NCI-H187 (cell line): ENCODE results near the gene HOXA13.

Source experiments
- DNase-seq, 2 experiments: peaks; one replicate each; lab custom pipeline; 2025; lab: John Stamatoyannopoulos, UW

Gene HOXA13

DNA sequence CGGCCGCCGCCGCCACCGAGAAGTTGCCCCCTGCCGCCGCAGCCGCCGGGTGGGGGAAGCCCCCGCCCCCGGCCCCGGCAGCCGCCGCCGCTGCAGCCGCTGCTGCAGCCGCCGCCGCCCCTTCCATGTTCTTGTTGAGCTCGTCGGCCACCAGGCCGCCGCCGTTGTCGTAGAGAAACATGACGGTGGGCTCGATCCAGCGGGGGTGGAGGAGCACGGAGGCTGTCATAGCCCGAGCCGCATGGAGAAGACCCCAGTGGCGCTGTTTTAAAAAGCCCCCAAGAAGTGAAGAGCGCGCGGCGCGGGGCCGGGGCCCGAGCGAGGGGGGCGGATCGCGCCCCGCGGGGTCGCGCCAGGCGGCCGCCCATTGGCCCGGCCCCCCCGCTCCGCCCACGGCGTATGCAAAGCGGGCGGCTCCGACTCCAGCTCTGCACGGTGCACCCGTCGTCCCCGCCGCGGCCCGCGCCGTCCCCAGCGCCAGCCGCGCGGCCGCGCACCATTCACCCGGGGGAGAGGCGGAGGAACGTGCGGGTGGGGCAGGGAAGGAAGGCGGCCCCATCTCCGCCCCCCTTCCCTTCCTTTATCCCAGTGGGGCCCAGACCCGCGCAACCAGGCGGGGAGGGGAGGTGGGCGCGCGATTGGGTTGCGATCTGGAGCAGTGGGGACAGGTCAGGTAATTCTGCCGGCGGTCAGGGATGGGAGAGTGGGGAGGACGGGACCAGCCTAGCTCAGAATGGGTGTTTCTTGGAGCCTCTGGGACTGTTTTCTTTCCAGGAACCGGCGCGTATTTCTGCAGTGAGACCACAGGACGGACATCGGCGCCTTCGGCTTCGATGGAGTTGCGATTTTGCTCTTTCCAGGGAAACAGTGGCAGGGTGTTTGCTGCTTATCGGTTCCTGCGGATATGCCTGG lies at the start of gene HOXA13:
Gene HOXA13, minus strand, starts transcription at position 243 of the 912 bp plus-strand sequence. Its CDS starts 14 bp downstream, at position 229.
- peak; percentile 29 to 80 for DNase-seq

DNA sequence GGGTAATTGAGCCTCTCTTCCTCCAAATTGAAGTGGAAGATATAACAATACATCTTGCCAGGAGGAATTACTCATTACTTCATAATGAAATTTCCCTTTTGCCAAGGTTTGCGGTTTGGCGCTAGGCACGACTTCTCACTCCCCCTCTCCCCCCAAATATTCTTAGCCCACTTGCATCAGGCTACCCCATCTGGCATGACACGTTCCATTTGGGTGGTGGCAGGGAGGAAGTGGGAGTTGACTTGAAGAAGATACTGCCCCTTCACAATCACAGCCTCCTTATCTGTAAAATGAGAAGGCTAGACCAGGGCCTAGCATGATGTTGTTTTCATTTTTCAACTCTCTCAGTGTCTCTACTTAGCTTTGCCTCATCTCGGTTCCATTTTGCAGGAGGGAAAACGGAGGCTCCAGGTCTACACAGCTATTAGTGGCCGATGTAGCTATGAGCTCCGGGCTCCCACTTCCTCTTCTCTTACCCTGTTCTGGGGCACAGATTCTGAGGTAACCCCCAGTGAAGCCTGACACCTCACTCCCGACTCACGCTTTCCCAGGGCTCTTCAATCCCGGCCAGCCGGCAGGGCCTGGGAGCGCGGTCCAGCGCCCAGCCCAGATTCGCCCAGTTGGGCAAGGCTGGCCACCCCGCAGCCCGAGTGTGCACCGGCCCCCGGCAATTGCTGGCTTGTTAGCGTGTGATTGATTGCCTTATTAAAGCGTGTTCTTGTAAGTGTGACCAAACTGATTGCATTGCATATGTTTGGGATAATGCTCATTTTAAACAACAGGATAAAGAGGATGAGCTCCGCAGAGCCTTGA lies 49.2 kb upstream of the HOXA13 start:
- DNase-seq, result no peak

DNA sequence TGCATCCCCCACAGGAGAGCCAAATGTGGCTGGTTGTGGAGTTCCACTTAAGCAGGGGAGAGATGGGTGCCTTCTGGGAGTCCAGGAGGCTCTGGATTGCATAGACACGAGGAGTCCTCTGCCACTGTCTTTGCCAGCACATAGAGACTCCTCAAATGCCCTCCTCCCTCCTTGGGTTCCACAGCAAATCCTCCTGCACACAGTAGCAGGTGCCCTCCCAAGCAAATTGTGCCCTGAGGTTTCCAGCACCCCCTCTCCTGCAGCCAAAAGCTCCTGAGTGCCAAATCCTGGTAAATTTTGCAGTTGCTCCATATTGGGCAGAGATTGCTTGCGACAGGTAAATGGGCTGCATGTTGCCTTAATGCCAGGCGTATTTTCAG lies 48.5 kb upstream of the HOXA13 start:
- DNase-seq, result no peak

DNA sequence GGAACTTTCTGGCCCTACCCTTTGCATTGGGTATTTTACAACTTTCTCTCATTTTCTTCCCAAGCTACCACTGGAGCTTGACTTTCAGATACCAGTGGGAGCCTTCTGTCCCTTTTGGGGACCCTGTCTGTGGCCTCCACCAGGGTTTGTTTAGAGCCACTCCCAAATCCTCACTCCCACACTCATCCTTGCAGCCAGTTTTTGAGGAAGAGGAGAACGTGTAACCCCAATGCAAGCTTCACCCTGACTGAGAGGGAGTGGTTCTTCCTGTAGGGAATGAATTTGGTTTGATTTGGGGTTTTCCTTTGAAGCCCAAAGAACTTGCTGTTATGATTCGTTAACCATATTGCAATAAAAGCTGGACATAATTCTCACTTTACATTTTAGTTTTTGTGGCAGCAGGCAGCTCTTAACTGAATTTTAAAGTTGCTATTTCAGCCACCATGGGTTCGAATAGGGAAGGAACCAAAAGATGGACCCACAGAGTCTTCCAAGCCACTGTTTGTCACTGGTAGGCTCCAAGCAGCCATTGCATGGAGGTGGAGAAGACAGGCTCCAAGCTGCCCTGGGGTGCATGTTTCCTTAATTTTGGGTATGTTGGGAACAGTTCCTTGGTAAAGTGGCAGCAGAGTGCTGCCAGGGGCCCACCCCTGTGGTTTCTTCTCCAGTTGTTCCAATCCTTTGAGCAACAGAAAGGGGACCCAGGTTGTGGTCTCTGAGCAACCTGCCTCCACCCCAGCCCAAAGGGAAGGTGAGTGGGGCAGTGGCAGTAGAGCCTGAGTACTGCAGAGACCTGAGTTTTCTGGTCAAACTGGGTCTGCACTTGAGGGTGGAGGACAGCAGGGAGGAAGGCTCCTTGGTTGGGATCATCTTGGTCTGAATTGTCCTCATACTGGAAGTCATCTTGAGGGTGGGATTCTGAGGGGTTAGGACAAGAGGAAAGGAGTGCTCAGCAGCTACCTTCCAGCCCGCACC lies 47.8 kb upstream of the HOXA13 start:
- no peak for DNase-seq

DNA sequence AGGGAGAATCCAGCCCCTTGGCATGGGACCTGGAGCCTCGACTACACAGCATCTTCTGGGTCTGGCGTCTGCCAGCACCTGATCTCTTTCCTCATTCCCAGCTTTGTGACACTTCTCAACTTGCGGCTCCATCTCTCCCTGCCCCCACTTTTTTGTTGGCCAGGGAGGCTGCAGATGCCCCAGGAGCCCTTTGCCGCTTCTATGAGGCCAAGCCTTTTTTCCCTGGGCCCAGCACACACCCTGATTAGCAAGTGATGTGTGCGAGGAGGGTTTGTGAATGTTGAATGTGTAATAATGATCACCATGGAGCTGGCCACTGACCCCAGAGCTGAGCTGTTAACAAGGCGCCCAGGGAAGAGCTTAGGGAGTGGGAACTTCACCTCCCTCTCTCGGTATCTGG lies 47.1 kb upstream of the HOXA13 start:
- DNase-seq, result no peak

DNA sequence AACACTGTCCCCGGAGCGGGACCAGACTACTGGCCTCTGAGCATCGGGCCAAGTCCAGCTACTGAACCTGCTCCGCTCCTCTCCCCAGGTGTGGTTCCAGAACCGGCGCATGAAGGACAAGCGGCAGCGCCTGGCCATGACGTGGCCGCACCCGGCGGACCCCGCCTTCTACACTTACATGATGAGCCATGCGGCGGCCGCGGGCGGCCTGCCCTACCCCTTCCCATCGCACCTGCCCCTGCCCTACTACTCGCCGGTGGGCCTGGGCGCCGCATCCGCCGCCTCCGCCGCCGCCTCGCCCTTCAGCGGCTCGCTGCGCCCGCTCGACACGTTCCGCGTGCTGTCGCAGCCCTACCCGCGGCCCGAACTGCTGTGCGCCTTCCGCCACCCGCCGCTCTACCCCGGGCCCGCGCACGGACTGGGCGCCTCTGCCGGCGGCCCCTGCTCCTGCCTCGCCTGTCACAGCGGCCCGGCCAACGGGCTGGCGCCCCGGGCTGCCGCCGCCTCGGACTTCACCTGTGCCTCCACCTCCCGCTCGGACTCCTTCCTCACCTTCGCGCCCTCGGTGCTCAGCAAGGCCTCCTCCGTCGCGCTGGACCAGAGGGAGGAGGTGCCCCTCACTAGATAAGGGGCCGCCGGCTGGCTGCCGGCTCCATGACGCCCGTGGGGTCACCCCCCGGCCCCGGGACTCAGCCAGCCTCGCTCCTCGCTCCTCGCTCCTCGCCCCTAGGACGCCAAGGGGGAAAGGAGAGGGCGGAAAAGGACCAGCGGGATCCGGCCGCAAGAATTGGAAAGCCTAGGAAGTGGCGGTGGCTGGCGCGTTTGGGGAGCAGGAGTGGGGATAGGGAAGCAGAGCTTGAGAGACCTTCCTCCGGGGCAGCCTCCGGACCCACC lies 46.2 kb upstream of the HOXA13 start:
- no peak for DNase-seq

DNA sequence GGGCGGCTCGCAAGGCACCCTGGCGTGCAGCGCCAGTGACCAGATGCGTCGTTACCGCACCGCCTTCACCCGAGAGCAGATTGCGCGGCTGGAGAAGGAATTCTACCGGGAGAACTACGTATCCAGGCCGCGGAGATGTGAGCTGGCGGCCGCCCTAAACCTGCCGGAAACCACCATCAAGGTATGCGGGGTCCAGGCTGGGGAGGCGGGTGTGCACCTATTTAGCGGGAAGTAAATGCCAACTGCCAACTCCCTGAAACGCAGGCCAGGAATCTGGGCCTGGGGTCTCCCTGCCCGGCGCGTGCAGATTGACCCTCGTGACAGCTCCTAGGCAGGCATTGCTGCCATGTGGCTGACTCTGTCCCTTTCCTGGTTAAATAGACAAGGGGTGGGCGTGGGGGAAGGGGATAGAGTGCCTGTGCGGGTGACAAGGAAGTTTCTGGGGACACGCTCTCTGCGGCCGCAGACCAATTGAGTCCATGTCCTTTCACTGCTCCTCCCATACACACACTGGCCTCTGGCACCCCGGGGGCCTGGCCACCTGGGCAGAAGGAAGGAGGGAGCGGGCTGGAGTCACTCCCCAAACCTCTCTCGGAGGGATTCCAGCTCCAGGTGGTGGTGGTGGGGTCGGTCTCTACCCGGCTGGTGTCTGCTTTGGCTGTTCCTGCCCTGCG lies 45.4 kb upstream of the HOXA13 start:
- no peak for DNase-seq

DNA sequence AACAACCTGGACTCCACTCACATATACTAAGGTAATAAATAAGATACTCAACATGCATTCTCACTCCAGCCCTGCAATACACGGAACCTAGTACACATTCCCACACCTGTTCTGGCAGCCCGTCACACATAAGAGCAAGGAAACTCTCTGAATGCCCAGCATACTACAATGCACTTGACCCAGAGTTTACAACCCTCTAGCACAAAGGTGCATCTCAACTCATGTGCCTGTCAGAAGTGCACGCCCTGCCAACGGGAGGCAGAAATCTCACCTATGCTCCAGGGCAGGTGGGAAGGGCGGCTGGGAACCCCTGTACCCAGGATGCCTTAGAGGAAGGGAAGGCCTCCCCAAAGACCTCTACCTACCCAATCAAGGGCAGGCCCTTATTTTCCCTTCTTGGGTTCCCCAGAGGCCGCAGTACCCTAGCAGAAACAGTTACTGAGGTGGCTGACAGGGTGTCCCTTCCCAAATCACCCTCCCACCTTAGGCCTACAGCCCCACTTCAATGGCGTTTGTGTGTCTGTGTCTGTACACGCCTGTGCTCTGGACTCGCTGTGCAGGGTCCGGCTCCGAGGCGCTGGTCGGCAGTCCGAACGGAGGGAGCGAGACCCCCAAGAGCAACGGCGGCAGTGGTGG lies 44.7 kb upstream of the HOXA13 start:
- no peak for DNase-seq

DNA sequence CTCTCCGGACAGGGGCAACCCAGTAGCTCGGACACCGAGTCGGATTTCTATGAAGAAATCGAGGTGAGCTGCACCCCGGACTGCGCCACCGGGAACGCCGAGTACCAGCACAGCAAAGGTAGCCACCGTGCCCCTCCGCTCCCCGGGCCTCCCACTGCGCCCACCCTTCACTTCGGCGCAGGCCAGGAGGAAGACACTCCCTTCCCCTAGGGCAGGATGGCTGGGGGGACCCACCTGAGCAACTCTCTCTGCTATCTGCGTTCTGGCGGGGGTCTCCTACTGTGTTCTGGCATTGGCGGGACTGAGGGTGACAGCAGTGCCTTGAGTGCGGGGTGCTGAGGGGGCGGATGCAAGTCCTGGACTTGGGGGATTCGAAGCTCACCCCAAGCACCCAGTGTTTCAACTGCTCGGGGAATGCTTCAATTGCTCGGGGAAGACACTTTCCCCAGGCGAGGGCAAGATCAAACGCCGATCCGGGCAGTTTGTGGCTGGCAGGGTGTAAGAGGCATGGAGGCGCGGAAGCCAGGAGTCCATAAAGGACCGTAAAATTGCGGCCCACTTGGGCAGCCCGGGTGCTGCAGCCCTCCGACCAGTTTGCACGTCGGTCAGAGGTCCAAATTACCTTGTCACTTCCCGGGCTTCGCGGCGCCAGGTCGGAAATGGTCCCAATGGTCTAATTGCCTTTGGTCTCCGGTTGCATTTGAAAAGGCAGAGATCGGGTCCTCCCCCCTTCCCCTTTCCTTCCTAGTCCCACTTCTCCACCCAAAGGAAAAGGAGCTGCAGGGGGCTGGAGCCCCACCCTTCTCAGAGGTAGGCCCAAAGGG lies 43.7 kb upstream of the HOXA13 start:
- no peak for DNase-seq

DNA sequence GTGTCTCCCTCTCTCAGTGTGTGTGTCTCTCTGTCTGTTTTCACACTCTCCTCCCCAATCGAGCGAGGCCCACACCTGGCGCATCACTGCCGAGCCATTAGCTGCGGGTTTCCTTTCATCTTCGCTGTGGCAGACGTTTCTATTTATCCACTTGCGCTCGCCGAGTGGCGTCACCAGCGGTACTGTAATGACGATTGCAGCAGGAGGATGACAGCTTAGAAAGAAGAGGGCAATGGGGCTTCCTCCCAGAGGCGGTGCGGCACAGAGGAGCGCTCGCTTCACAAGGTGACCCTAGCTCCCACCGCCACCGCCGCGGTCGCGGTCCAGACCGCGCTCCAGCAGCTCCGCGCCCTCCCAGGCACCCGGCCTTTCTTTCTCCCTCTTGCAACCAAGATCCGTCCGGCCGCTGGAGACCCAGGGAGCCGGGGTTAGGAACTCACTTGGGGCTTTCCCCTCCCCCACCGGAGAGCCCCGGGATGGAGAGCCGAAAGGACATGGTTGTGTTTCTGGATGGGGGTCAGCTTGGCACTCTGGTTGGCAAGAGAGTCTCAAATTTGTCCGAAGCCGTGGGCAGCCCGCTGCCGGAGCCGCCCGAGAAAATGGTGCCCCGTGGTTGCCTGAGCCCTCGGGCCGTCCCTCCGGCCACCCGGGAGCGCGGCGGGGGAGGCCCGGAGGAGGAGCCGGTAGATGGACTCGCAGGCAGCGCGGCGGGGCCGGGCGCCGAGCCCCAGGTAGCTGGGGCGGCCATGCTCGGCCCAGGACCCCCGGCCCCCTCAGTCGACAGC lies 42.9 kb upstream of the HOXA13 start, which contains the start of gene EVX1:
Gene EVX1, plus strand, starts transcription at position 248 of the 785 bp plus-strand sequence. Its CDS starts 229 bp downstream, at position 477.
- peak in 1 of 2 experiments; percentile 21 for DNase-seq

DNA sequence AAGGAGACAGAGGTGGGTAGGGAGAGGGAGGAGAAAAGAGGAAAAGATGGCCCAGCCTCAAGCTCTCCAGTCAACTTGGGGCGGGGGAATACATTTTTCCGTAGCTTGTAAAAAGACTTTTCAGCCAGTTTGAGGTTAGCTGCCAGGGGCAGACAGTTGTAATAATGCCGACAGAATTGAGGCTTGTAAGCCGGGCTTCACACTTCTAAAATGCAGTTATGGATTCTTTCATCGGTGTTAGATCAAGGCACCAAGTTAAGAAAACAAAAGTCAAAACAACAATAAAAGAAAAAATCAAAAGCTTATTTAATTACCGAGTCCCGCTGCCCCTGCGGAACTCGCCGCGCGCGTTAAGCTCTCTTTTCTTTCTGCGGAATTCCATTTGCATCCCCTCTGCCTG lies 42.3 kb upstream of the HOXA13 start:
- DNase-seq, result no peak

DNA sequence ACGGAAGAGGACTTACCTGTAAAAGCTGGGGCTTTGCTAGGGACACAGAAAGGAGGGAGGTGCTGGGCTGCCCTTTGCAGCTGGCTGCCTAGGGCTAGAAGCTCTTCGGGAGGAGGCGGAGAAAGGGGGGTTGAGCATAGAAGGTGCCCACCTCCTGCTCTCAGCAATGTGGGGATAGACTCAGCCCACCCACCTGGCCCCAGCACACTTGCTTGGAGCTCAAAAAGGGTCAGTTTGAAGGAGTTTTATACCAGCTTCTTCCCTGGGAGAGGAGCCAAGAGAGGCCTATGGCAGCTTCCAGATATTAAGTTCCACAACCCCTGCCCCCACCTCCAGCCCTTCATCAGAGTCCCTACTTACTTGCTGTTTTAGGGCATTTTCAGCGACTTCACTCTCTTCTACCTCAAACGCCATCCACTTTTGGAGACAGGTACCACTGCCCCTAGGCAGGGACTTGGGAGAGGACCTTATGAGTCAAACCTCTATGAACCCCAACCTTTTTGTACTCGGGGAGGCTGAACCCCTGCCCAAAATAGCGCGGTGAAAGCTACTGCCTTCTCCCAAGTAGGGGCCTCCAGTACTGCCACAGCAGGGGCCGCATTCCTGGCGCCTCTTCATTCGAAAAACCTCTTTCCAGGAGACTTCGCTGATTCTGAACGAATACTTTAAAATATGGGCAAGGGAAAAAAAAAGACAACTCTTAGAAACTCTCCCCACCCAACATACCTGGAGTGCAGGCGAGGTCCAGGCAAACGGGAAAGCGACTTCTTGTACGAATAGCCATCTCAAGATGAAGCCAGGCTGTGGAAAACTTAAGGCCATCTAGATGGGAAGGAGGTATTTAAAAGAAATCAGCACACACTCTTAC lies 41.5 kb upstream of the HOXA13 start:
- no peak for DNase-seq

DNA sequence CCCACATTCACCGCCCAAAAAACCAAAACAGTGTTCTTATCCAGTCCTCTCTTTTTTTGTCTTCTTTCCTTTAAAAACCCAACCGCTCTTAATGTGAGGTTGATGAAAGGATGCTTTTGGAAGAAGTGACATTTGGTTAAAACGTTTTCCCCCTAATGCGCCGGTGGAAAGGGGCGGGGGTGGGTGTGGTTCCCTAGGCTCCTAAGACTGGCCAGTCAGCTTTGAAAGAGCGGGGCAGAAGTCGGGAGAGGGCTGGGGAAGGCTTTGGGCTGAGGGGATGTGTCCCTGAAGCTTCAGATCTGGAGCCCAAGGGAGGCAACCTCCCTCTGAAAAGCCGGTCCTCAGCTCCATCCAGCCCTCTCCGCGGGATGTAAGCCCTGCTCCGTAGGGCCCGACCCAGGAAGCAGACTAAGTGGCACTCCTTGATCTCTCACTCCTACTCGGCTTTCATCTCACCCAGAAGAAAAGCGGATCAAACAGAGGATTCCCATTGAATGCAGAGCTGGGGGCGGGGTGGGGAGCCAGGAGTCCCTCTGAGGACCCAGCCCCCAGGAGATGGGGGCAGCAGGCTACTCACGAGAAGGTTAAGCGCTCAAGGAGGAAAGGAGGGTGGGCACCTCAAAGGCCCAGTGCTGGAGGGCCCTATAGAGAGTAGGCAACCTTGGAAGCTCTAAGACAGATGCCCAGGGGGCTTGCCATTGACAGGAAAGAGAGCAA lies 40.3 kb upstream of the HOXA13 start:
- no peak for DNase-seq

DNA sequence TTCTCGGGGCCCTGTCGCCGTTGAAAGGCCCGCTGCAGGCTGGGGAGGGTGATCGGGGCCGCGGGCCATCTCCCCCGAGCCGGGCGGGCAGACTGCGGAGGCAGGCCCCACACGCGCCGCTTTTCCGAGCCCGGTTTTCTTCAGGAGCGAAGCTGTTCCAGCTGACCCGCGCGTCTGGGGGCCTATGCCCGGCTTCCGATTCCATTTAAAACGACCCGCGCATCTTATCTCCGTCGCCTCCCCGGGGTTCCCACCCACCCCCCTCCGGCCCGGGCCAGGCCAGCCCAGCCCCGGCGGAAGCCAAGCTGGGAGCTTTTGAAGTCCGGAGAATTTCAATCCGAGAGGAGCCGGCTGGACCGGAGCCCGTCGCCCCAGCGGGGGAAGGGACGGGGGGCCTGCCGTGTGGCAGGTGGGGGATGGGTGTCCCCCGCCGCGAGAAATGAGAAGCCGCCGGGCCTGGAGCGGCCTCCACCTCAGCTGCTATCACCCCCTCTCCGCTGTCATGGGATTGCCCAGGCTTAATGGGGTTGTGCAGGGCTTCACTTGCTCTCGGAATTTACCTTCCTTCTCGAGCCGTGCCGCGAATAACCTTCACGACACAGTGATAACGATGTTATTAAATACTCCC lies 39.6 kb upstream of the HOXA13 start:
- no peak for DNase-seq

DNA sequence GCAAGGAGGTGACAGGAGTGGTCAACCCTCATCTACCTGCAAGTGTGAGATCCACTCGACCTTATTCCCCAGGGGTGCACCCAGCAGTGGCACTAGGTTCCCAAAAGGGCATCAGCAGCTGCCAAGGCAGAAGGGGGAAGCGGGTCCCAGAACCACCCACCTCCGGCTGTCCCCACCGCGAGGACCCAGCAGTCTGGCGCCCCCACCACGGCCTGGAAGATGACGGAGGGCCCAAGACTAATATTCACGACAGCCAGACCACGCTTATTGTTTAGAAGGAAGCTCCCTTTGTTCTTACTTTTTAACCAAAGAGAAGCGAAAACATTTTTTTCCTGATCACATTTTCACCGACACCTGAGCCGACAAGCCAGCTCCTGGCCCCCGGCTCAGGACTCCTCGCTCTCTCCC lies 39.1 kb upstream of the HOXA13 start:
- no peak for DNase-seq
